SU-DHL-6 (cell line): ENCODE data around the gene DENND1C.

Experiments
- H2AFZ ChIP-seq: fragments of 200-600 bp; sonication (generic); 2 replicates; pipeline ENCODE4 v1.6.1; 2014; ENCODE audit warnings: low read depth, mild to moderate bottlenecking, moderate library complexity, mixed read lengths, antibody characterized with exemption, low read length; ENCODE audit not compliant: severe bottlenecking
- H3F3A ChIP-seq: fragments of 200-600 bp; shearing (Covaris generic); 2 replicates; pipeline ENCODE4 v1.6.0; 2016; ENCODE audit warnings: antibody characterized with exemption, mild to moderate bottlenecking; ENCODE audit not compliant: insufficient read depth
- H3K27ac ChIP-seq: fragments of 200-600 bp; sonication (generic); 2 replicates; pipeline ENCODE4 v1.5.1; 2016; ENCODE audit warnings: low read depth, mild to moderate bottlenecking, low read length, moderate library complexity, mixed read lengths
- H3K27me3 ChIP-seq: fragments of 200-600 bp; sonication (generic), shearing (Covaris generic); 2 replicates; pipeline ENCODE4 v1.6.0; 2014; ENCODE audit warnings: mild to moderate bottlenecking, low read length
- H3K36me3 ChIP-seq: fragments of 200-600 bp; sonication (generic); 2 replicates; pipeline ENCODE4 v1.6.1; 2014; ENCODE audit warnings: mild to moderate bottlenecking, low read length, mixed read lengths
- H3K4me2 ChIP-seq: fragments of 300-600, 200-600 bp; shearing (Covaris generic), sonication (generic); 2 replicates; pipeline ENCODE4 v1.6.0; 2014; ENCODE audit warnings: low read length, low read depth, mild to moderate bottlenecking; ENCODE audit not compliant: poor library complexity, severe bottlenecking
- H3K4me3 ChIP-seq: fragments of 200-600 bp; sonication (generic); 2 replicates; pipeline ENCODE4 v1.5.1; 2014; ENCODE audit warnings: antibody characterized with exemption, low read length, mild to moderate bottlenecking, mixed read lengths; ENCODE audit not compliant: insufficient read depth, poor library complexity, severe bottlenecking
- H3K79me2 ChIP-seq: fragments of 200-600 bp; sonication (generic); 2 replicates; pipeline ENCODE4 v1.6.1; 2014; ENCODE audit warnings: mild to moderate bottlenecking, low read length, moderate library complexity; ENCODE audit not compliant: insufficient read depth
- H3K9ac ChIP-seq: fragments of 200-600 bp; sonication (generic); 2 replicates; pipeline ENCODE4 v1.7.0; 2014; ENCODE audit warnings: mild to moderate bottlenecking, low read length
- H3K9me2 ChIP-seq: fragments of 200-600 bp; sonication (generic); replicated peaks from 2 replicates; pipeline ENCODE4 v1.6.1; 2014; ENCODE audit warnings: low read length; ENCODE audit not compliant: insufficient read depth
- H3K9me3 ChIP-seq: fragments of 200-600 bp; sonication (generic); 2 replicates; pipeline ENCODE4 v1.6.1; 2014; ENCODE audit warnings: low read length, mixed read lengths; ENCODE audit not compliant: insufficient read depth
- H4K20me1 ChIP-seq: fragments of 200-600 bp; sonication (generic); 2 replicates; pipeline ENCODE4 v1.6.1; 2014; ENCODE audit warnings: low read depth, mild to moderate bottlenecking, antibody characterized with exemption, low read length, moderate library complexity, mixed read lengths
- EZH2phosphoT487 ChIP-seq: fragments of 200-600 bp; sonication (generic), shearing (Covaris generic); conservative IDR thresholded peaks from 2 replicates; pipeline ENCODE4 v1.6.1; 2018; ENCODE audit warnings: mild to moderate bottlenecking, antibody characterized with exemption, low read length, moderate library complexity, mixed read lengths
- TF ChIP-seq, protein P1 (sequence below): fragments of 200-600 bp; sonication (generic); IDR thresholded peaks from one replicate; pipeline ENCODE4 v1.5.1; 2017; ENCODE audit warnings: antibody characterized with exemption, mild to moderate bottlenecking, low read length, moderate library complexity; ENCODE audit not compliant: insufficient read depth, poor library complexity, severe bottlenecking

DENND1C gene

DNA sequence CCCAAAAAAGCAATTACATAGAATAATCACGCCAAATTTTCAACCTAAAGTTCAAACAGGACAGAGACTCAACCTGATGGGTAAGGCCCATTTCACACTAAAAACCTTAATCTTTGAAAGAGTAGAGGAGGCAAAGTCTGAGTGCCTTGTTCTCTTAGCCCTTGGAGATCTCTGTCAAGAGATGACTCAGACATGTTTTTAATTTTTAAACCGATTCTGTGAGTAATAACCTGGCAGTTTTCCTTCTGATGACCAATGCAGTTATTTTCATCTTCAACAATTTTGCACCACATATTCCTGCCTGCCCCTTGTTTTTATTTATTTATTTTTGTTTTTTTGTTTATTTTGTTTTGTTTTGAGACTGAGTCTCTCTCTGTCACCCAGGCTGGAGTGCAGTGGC is 37.7 kb upstream of the DENND1C start:
- Histone ChIP-seq H3K27me3 (no peaks in the 10 kb centered on the region), H3K27ac (peak overlapping the region; percentile 92), H3K36me3 (no peaks in the 10 kb centered on the region), H3K9me3 (no peaks in the 10 kb centered on the region), H3K9me2 (no peaks in the 10 kb centered on the region), H2AFZ (no peak overlapping the region), H3K9ac (no peak overlapping the region), H3K79me2 (no peaks in the 10 kb centered on the region), H3K4me2 (peak overlapping the region; percentile 32), H4K20me1 (no peaks in the 10 kb centered on the region), H3K4me3 (no peak overlapping the region), H3F3A (peaks cover 48% of the 10 kb centered on the region)
- TF ChIP-seq, protein P1, sequence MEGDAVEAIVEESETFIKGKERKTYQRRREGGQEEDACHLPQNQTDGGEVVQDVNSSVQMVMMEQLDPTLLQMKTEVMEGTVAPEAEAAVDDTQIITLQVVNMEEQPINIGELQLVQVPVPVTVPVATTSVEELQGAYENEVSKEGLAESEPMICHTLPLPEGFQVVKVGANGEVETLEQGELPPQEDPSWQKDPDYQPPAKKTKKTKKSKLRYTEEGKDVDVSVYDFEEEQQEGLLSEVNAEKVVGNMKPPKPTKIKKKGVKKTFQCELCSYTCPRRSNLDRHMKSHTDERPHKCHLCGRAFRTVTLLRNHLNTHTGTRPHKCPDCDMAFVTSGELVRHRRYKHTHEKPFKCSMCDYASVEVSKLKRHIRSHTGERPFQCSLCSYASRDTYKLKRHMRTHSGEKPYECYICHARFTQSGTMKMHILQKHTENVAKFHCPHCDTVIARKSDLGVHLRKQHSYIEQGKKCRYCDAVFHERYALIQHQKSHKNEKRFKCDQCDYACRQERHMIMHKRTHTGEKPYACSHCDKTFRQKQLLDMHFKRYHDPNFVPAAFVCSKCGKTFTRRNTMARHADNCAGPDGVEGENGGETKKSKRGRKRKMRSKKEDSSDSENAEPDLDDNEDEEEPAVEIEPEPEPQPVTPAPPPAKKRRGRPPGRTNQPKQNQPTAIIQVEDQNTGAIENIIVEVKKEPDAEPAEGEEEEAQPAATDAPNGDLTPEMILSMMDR = no peak
- TF ChIP-seq EZH2phosphoT487 = no peak

DNA sequence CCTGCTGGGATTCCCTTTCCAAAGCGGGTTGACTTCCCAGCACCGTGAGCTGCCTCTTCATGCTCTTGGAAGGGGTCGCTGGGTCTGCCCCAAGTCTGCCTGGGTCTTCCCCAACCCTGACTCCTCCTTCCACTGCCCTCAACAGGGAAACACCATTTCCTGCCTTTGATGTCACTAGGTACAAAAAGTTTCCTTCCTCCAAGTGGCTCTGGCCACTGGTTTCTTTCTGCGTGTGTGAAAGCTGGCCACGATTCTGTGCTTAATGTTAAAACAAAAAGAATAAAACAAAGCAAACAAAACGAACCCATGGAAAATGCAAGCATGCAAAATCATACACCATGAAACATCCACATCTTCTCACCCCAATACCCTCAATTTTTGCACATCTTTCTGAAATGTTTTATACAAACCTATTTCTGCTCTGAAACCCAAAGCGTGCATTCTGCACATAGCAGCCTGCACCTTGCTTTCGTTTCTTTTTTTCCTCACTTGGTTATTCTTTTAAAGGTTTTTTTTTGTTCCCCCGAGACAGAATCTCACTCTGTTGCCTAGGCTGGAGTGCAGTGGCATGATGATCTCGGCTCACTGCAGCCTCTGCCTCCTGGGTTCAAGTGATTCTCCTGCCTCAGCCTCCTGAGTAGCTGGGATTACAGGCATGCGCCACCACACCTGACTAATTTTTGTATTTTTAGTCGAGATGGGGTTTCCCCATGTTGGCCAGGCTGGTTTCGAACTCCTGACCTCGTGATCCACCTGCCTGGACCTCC is 36.7 kb upstream of the DENND1C start:
- Histone ChIP-seq H3K27ac (peak overlapping the region; percentile 92), H3K36me3 (no peaks in the 10 kb centered on the region), H3K79me2 (no peaks in the 10 kb centered on the region), H3K4me3 (peak overlapping the region; percentile 41), H2AFZ (no peak overlapping the region), H3F3A (peaks cover 45% of the 10 kb centered on the region), H4K20me1 (no peaks in the 10 kb centered on the region), H3K27me3 (no peaks in the 10 kb centered on the region), H3K9me3 (no peaks in the 10 kb centered on the region), H3K9ac (peak overlapping the region; percentile 66), H3K9me2 (no peaks in the 10 kb centered on the region), H3K4me2 (peak overlapping the region; percentile 74)
- TF ChIP-seq, protein P1 = no peak
- TF ChIP-seq EZH2phosphoT487 = no peak

DNA sequence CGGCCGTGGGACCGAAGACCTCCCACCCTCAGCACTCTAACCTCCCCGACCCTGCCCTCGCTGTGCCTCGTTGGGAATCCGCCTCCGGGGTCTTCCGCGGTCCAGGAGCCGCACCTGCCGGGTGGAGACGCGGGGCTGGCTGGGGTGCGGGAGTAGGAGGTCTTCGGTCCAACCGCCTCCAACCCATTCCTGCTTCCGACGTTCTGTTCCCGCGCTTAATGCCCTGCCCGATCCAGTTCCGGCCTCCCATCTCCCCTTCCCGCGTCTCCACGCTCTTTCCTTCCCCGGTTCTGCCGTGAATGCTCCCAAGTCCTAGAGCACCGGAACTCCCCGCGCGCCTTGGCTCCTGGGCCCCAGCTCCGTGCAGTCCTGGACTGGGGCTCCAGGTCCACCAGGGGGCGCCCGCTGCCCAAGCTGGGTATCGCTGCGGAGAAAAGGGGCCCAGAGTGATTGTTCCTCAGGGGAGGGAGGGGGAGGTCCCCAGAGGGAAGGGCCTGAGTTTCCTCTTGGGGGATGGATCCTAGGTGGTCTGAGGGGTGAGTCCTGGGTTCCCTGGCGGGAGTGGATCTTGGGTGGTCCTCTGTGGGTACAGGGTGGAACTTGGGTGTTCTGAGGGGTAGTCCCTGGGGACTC is 35.2 kb upstream of the DENND1C start:
- Histone ChIP-seq H3K9me3 (no peaks in the 10 kb centered on the region), H3K4me2 (peak overlapping the region; percentile 74), H2AFZ (peak overlapping the region; percentile 78), H3K27me3 (no peaks in the 10 kb centered on the region), H4K20me1 (no peaks in the 10 kb centered on the region), H3K9ac (peak overlapping the region; percentile 66), H3K27ac (peak overlapping the region; percentile 92), H3K4me3 (peak overlapping the region; percentile 54), H3K79me2 (no peaks in the 10 kb centered on the region), H3F3A (peaks cover 30% of the 10 kb centered on the region), H3K36me3 (no peaks in the 10 kb centered on the region), H3K9me2 (no peaks in the 10 kb centered on the region)
- TF ChIP-seq, protein P1 = peak; percentile 99
- TF ChIP-seq EZH2phosphoT487 = no peak
